ENCODE results near the gene DIAPH2. TPM values are rescaled to one million over a fixed set of nuclear protein-coding genes. Genes with fewer than 3 reads are reported as not detected.
A peak's percentile ranks its signal among the peaks of the same experiment; 100 is the strongest.

Gene DIAPH2
- 7.9 and 9.5 TPM in 2 replicates for total RNA-seq

- Histone ChIP-seq H3K27me3 (ENCODE audit: control insufficient read depth, insufficient read depth, low read length) (no peaks in the 10 kb centered on the region), H3K4me3 (ENCODE audit: low read depth, low read length) (peak within 1 kb of the TSS; percentile 60), H3K36me3 (ENCODE audit: control insufficient read depth, insufficient read depth, low read length) (no peaks in the 10 kb centered on the region)
- no peak for FAIRE-seq
- TF ChIP-seq CTCF (IDR thresholded peaks at IDR 0.05; ENCODE audit: insufficient read depth, low read length, severe bottlenecking): peak; percentile 3
- DNase-seq (ENCODE audit: low read depth): peak; percentile 64
These were observed at the start of gene DIAPH2 for GRCh38 chrX:96684339-96685209. TSS of gene DIAPH2 (plus strand) at chrX:96684842.

- Histone ChIP-seq H3K36me3 (ENCODE audit: control insufficient read depth, insufficient read depth, low read length) (no peaks in the 10 kb centered on the region), H3K4me3 (ENCODE audit: low read depth, low read length) (no peak overlapping the region), H3K27me3 (ENCODE audit: control insufficient read depth, insufficient read depth, low read length) (no peaks in the 10 kb centered on the region)
- FAIRE-seq (no peak), DNase-seq (ENCODE audit: low read depth) (no peak)
- TF ChIP-seq CTCF (IDR thresholded peaks at IDR 0.05; ENCODE audit: insufficient read depth, low read length, severe bottlenecking): no peak
These were observed 34.6 kb upstream of the DIAPH2 start for GRCh38 chrX:96650023-96650422.

DNA sequence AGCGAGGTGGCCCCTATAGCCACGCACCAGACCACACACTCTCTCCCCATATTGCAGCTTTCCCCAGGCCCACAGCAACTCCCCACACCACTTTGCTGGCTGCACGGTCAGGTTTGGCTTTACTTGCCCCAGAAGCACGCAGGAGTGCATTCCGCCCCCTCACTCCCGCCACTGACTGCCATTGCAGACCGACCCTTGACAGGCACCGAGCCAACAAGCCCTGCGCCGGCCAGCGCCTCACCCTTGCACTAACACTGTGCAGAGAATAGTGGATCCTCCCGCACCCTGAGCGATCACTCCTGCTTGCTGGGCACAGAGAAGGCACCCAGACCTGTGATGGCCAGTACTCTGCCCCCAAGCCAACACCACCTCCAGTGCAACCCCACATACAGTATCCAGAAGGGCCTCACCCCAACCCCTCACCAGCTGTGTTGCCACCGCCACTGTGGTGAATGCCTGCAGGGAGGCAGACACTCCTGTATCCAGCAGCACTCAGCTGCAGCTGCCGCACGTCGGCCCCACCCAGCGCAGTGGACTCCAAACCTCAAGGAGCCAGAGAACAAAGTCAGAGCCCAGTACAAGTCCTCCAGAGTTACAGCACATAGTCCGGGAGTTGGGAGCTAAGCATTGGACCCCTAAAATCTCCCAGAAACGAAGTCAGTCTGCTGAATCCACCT, 28.6 kb upstream of the DIAPH2 start:
- no peak for TF ChIP-seq CTCF (IDR thresholded peaks at IDR 0.05; ENCODE audit: insufficient read depth, low read length, severe bottlenecking)
- H3K36me3 ChIP-seq (ENCODE audit: control insufficient read depth, insufficient read depth, low read length): no peaks in the 10 kb centered on the region
- FAIRE-seq: no peak
- no peak overlapping the region for H3K4me3 ChIP-seq (ENCODE audit: low read depth, low read length)
- DNase-seq (ENCODE audit: low read depth): no peak
- no peaks in the 10 kb centered on the region for H3K27me3 ChIP-seq (ENCODE audit: control insufficient read depth, insufficient read depth, low read length)

- Histone ChIP-seq H3K27me3 (ENCODE audit: control insufficient read depth, insufficient read depth, low read length) (no peaks in the 10 kb centered on the region), H3K4me3 (ENCODE audit: low read depth, low read length) (no peak overlapping the region), H3K36me3 (ENCODE audit: control insufficient read depth, insufficient read depth, low read length) (no peaks in the 10 kb centered on the region)
- DNase-seq (ENCODE audit: low read depth): no peak
- no peak for TF ChIP-seq CTCF (IDR thresholded peaks at IDR 0.05; ENCODE audit: insufficient read depth, low read length, severe bottlenecking)
- no peak for FAIRE-seq
These were observed 2.1 kb upstream of the DIAPH2 start for GRCh38 chrX:96682516-96682915.

GRCh38 chrX:96683997-96684338, 674 bp upstream of the DIAPH2 start:
- Histone ChIP-seq H3K27me3 (ENCODE audit: control insufficient read depth, insufficient read depth, low read length) (no peaks in the 10 kb centered on the region), H3K4me3 (ENCODE audit: low read depth, low read length) (peak overlapping the region; percentile 60), H3K36me3 (ENCODE audit: control insufficient read depth, insufficient read depth, low read length) (no peaks in the 10 kb centered on the region)
- no peak for TF ChIP-seq CTCF (IDR thresholded peaks at IDR 0.05; ENCODE audit: insufficient read depth, low read length, severe bottlenecking)
- DNase-seq (ENCODE audit: low read depth) (no peak), FAIRE-seq (no peak)
